Measurements from ENCODE around the gene SGSM2. TPM values are rescaled to one million over a fixed set of nuclear protein-coding genes. Genes with fewer than 3 reads are reported as not detected.
A peak's percentile ranks its signal among the peaks of the same experiment; 100 is the strongest.

The SGSM2 gene
- total RNA-seq, 1 experiment from 2014 or later, result 62.0 TPM

DNA sequence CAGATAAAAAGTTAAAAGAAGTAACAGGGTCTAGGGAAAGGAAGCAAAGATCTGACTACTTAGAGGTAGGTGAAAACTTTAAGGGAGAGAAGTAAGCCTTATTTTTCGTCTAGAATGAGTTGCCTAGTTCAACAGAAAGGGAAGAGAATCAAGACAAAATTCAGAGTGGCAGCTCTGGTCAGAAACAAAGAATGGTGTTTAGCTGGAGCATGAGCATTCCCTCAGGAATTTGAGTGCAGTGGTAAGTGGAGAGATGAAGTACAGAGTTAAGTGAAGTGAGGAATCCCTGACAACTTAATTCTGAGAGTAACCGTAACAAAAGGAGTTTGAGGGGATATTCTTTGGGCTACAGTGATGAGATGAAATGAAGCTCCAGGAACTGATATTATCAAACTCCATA lies 45.2 kb upstream of the SGSM2 start:
- H3K4me1 ChIP-seq (replicated peaks; ENCODE audit: insufficient read depth), result peaks cover 13% of the 10 kb centered on the region
- peaks cover 18% of the 10 kb centered on the region for H3K79me2 ChIP-seq (ENCODE audit: low read depth)
- BruUV-seq (replicated peaks), result no TSS peak
- DNase-seq, result no peak
- POLR2A ChIA-PET (ENCODE audit: unreplicated experiment), result interaction anchor here (0.6 kb wide), 1 partner anchor 13 kb away, joined by 6 read pairs; no protein-coding TSS in a partner anchor
- TF ChIP-seq, protein P1, sequence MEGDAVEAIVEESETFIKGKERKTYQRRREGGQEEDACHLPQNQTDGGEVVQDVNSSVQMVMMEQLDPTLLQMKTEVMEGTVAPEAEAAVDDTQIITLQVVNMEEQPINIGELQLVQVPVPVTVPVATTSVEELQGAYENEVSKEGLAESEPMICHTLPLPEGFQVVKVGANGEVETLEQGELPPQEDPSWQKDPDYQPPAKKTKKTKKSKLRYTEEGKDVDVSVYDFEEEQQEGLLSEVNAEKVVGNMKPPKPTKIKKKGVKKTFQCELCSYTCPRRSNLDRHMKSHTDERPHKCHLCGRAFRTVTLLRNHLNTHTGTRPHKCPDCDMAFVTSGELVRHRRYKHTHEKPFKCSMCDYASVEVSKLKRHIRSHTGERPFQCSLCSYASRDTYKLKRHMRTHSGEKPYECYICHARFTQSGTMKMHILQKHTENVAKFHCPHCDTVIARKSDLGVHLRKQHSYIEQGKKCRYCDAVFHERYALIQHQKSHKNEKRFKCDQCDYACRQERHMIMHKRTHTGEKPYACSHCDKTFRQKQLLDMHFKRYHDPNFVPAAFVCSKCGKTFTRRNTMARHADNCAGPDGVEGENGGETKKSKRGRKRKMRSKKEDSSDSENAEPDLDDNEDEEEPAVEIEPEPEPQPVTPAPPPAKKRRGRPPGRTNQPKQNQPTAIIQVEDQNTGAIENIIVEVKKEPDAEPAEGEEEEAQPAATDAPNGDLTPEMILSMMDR (conservative IDR thresholded peaks at IDR 0.05), result no peak
- no peak for TF ChIP-seq EZH2 (IDR thresholded peaks at IDR 0.05; ENCODE audit: low read depth)
- no peaks in the 10 kb centered on the region for H3K9me3 ChIP-seq (ENCODE audit: insufficient read depth, low read depth)
- H4K20me1 ChIP-seq (ENCODE audit: insufficient read depth), result peaks cover 5% of the 10 kb centered on the region; the same call in 1 of the 2 replicates
- H3K36me3 ChIP-seq (ENCODE audit: low read depth), result peaks cover 37% of the 10 kb centered on the region; the same call in 1 of the 2 replicates
- intact Hi-C loops (cut with micrococcal nuclease; ENCODE audit: unreplicated experiment), result no loop called here
- CTCF ChIA-PET, result no interaction called here
- no peak overlapping the region for H2AFZ ChIP-seq
- H3K4me2 ChIP-seq, result no peak overlapping the region
- no peaks in the 10 kb centered on the region for H3K9me2 ChIP-seq (ENCODE audit: insufficient read depth)
- no peak overlapping the region for H3K4me3 ChIP-seq
- H3F3A ChIP-seq (ENCODE audit: insufficient read depth, low read depth), result peaks cover 15% of the 10 kb centered on the region; the same call in 1 of the 2 replicates
- no peaks in the 10 kb centered on the region for H3K27me3 ChIP-seq (ENCODE audit: insufficient read depth, low read depth)
- H3K27ac ChIP-seq, result no peak overlapping the region

DNA sequence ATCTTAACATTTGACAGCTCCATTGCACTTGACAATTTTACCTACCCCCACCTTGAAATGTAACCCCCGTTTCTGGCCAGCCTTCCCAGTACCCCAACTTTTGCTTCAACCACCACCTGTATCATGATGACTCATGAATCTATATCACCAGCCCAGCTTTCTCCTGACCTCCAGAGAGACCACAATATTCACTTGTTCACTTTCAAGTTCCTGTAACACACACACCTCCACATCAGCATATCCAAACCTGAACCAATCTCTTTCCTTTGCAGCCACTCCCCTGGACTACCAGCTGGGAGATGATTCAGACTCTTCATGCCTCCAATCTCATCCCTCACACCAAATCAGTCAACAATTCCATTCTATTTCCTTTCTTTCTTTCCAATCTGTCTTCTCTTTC lies 41.7 kb upstream of the SGSM2 start:
- intact Hi-C loops (cut with micrococcal nuclease; ENCODE audit: unreplicated experiment), result no loop called here
- Histone ChIP-seq H3K27me3 (ENCODE audit: insufficient read depth, low read depth) (no peaks in the 10 kb centered on the region), H3K4me2 (no peak overlapping the region), H4K20me1 (ENCODE audit: insufficient read depth) (peaks cover 5% of the 10 kb centered on the region; the same call in 1 of the 2 replicates), H3K9me2 (ENCODE audit: insufficient read depth) (no peaks in the 10 kb centered on the region), H3F3A (ENCODE audit: insufficient read depth, low read depth) (peaks cover 15% of the 10 kb centered on the region; the same call in 1 of the 2 replicates), H3K4me1 (replicated peaks; ENCODE audit: insufficient read depth) (peaks cover 13% of the 10 kb centered on the region), H3K9me3 (ENCODE audit: insufficient read depth, low read depth) (no peaks in the 10 kb centered on the region), H3K79me2 (ENCODE audit: low read depth) (peaks cover 29% of the 10 kb centered on the region), H3K4me3 (no peak overlapping the region), H3K27ac (peak overlapping the region; percentile 44; the same call in 1 of the 2 replicates), H3K36me3 (ENCODE audit: low read depth) (peaks cover 35% of the 10 kb centered on the region; the same call in 1 of the 2 replicates), H2AFZ (no peak overlapping the region)
- no TSS peak for BruUV-seq (replicated peaks)
- TF ChIP-seq EZH2 (IDR thresholded peaks at IDR 0.05; ENCODE audit: low read depth), result no peak
- TF ChIP-seq, protein P1 (conservative IDR thresholded peaks at IDR 0.05), result no peak
- ChIA-PET POLR2A (ENCODE audit: unreplicated experiment) (no interaction called here), CTCF (no interaction called here)
- DNase-seq, result no peak

DNA sequence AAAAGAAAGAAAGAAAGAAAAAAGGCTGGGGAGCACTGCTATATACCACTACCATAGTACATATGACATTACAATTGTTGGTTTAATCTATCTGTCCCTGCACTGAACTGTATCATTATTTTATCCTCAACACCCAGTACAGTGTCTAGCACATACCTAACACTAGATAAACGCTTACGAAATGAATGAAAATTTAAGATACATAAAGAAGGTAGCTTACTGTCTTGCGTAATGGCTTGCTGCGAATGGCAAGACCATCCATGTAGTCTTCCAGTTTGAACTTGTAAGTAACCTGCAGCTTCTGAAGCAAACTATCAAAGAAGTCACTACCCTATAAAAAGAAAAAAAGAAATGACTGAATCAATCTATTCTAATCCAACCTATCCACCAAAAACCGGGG lies 40.3 kb upstream of the SGSM2 start:
- TF ChIP-seq EZH2 (IDR thresholded peaks at IDR 0.05; ENCODE audit: low read depth), result no peak
- TF ChIP-seq, protein P1 (conservative IDR thresholded peaks at IDR 0.05), result no peak
- H3K4me2 ChIP-seq, result no peak overlapping the region
- no peak overlapping the region for H2AFZ ChIP-seq
- H3K4me3 ChIP-seq, result no peak overlapping the region
- peaks cover 31% of the 10 kb centered on the region; the same call in 1 of the 2 replicates for H3K36me3 ChIP-seq (ENCODE audit: low read depth)
- peaks cover 44% of the 10 kb centered on the region for H3K79me2 ChIP-seq (ENCODE audit: low read depth)
- BruUV-seq (replicated peaks), result no TSS peak
- H3K4me1 ChIP-seq (replicated peaks; ENCODE audit: insufficient read depth), result peaks cover 17% of the 10 kb centered on the region
- H3K9me2 ChIP-seq (ENCODE audit: insufficient read depth), result no peaks in the 10 kb centered on the region
- POLR2A ChIA-PET (ENCODE audit: unreplicated experiment), result no interaction called here
- H4K20me1 ChIP-seq (ENCODE audit: insufficient read depth), result peaks cover 5% of the 10 kb centered on the region; the same call in 1 of the 2 replicates
- H3K27ac ChIP-seq, result no peak overlapping the region
- H3K27me3 ChIP-seq (ENCODE audit: insufficient read depth, low read depth), result no peaks in the 10 kb centered on the region
- CTCF ChIA-PET, result no interaction called here
- no peaks in the 10 kb centered on the region for H3K9me3 ChIP-seq (ENCODE audit: insufficient read depth, low read depth)
- no peak for DNase-seq
- intact Hi-C loops (cut with micrococcal nuclease; ENCODE audit: unreplicated experiment), result no loop called here
- H3F3A ChIP-seq (ENCODE audit: insufficient read depth, low read depth), result peaks cover 15% of the 10 kb centered on the region; the same call in 1 of the 2 replicates
